Activated CD8-positive, alpha-beta memory T cell treated with anti-CD3 and anti-CD28 coated beads for 48 hours (primary cell): ENCODE data around the gene TTI1.

Source experiments
- DNase-seq, 3 experiments: peaks; one replicate each; pipeline ENCODE4 v3.0.0-alpha.2; 2020; ENCODE audit warnings: low read depth in 2 of 3, low spot score in 2 of 3

TTI1 gene

DNA sequence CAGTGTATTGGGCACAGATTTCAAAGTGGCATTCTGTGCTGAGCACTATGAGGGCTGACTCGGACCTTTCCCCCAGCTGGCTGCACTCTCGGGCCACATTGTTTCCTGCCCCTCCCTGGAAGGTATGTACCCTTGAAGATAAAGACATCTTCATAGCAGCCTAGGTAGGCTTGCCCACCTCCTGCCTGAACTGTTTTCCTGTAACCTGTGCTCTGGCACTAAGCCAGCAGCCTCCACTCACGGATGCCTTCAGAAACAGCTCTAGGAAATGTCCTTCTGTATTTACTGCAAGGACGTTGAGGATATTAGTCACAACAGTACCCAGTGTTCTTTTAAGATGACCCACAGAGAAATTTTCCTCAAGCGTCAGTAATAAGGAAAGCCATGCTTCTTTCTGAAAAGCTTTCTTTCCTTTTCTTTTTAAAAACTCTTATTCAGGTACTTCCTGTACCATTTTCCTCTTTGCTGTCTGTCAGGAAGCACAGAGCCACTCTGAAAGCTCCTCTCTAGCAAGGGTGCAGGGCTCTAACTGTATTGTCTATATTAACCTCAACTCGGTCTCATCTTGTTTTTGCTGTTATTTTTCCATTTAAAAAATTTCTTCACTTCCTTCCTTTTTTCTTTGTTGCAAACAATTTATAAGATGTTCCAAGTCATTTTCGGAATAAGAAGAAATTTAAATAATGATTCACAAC is 43.5 kb downstream of the TTI1 start:
- no peak for DNase-seq

DNA sequence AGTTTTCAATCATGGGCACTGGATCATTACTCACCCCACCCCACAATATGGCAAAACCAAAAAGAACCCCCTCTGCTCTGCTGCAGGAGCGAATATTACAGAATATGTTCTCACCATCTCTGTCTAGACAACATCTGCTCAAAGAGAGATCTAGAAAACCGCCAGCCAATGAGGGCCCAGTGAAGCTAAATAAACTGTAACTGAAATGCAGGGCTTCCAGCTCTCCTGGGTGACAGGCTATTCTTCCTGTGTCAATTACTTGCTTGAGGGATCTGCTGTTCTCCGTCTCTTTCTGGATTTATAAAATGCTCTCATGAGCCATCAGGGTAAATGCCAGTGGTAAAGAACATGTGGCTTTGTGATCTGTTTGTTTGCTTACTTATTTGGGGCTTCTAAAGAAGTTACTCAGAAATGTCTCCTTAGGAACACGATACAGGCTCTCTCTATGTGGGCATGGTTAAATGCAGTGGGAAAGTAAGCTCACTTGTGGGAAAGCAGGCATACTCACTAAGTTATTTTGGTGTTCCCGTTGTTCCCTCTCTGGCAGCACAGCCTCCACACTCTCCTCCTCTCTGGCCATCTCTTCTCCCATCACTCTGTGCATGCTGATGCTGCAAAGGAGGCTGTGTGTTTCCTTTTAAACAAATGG is 44.8 kb downstream of the TTI1 start:
- DNase-seq, result no peak

DNA sequence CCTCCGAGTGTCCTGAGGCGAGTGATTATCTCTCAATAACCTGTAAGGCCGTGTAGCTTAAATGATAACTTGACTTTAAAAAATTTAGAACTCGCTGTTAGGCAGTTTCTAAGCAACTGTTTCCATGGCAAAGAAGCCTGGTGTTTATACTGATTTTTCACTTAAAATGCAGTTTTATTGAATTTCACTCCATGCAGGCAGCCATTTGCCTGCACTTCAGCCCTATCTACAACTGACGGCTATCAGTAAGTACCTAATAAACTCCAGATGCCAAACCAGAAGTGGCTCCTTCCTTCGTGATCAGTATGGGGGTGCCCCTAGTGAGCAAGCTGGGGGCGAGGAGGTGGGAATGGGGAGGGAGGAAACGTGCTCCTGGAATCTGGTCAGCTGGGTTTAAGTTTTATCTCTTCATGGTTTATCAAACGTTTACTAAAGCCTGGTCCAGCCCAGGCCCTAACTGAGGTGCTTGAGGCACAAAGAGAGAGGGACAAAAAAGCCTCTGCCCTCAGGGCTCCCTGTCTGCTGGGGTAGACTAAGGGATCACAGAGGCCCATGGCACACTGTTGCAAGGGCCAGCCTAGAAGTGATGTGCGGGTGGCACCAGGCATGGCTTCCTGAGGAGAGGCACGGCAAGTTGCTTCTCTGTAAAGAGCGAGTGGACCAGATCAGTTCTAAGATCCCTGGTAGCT is 45.5 kb downstream of the TTI1 start:
- DNase-seq, result no peak

DNA sequence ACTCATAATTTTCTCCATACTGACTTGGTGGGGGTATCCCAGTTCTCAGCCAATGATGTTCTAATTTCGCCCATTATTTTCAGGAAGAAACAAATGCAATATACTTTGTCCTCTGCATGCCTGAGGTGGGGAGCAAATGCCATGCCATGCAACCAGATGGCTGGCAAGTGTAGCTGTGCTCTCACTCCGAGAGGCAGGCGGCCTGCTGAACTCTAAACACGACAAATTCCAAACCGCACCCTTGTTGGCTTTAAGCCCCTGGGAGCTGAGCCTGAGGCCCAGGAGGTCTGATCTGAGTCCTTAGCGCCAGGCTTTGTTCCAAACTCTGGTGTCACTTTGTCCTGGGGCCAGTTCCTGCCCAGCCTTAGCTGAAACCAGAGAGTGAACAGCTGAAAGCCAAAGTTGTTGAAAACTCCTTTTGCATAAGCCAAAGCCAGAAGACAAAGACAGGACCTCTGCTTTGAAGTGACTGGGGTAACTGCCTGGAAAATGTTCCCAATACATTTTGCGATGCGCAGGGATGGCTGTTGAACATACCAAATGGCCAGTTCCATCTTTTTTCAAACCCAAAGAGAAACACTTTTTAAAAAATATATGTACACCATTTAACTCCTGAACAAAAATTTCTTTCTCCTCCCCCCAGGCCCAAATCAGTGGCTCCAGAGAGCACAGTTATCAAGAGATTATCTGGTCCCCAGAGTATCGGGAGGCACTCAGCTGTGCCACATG is 46.2 kb downstream of the TTI1 start:
- no peak for DNase-seq

DNA sequence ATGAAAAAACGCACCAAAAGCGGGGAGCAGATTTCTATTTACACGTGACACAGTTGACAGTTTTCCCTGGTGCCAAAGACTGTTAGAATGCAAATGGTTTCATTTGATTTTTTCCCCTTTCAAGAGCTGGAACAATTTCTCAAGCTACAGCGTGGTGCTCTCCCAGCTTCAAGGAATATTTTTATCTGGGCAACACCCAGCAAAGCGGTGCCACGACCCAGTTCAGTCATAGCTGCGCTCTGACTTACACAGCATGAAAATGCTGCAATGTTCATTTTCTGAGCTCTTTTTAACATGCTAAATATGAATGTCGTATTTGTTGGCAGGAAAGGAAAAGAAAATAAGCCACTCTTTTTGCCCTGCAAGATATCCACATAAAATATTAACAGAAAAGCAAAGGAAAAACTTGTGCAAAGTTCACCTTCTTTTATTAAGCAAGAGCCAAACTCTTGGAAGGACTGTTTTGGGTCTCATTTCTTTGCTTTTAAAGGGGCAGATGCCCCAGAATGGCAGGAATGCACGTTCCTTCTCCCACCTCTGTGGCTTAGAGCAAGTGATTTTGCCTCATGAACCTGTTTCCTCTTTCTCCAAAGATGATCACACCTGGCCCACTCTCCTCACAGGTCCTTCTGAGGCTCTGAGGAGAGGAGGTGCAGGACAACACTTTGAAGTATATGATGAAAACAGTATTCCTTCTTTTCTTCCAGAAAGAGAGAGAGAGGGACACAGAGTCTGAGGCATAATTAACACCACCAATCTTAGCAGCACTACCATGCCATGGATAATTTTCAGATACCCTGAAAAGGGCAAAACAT is 47.0 kb downstream of the TTI1 start:
- no peak for DNase-seq

DNA sequence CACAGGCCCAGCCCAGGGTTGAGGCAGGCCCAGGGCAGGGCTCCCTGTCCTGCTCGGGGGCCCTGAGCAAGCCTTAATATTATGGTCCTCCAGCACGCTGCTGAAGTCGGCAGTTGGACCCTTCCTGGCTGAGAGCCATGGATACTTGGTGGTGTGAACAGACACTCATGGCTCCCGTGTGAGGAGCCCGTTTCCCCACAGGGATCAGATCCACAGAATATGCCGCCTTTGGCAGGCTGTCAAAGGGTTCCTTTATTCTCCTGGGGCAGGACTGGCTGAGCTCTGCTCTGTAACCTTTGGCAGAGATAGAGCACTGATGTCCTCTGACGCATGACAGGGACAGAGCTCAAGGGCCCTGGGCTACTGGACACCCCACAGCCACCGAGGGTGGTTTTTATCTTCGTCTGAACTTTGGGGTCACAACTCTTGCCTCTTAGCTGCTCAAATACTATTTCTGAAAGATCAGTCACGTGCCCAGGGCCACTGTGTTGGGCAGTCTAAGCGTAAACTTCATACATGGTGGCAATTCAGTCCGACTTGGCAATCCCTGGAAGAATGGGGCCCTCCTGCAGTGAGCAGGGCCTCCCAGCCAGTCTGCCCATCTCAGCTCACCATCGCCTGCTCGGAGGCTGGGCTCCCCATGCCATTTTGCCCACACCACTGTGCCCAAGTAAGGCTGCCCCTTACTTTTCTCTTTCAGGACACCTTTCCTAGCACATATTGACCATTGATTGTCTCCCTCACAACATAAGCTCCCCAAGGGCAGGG is 49.1 kb downstream of the TTI1 start:
- no peak for DNase-seq

DNA sequence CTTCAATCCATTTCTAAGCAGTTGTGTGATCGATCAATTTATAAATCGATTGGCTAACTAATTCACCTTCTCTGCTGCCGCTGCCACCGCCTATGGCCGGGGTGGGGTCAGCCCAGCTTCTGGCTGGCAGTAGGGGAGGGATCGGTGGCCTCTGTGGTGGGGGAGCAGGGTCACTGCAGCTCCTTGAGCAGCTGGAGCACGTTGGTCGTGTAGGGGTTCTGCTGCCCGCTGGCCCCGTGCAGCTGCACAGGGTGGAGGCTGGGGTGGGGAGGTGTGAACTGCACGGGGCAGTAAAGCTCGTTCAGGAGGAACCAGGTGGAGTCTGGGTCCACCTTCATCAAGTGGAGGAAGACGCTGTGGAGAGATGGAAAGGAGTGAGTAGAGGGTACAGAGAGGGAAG is 50.0 kb downstream of the TTI1 start:
- DNase-seq, result no peak

DNA sequence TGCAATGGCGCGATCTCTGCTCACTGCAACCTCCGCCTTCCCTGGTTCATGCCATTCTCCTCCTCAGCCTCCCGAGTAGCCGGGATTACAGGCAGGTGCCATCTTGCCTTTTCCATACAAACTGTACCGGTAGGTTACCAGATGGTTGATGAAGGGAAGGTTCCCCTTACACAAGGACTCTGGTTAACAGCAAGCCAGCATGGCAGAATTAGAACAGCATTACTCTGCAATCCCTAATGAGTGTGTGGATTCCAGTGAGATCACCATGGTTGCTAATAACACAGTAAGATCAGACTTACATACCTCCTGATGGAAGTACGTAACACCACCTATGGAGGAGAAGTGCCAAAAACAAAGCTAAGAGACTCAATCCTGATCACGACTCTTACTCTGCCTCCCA is 51.7 kb downstream of the TTI1 start:
- no peak for DNase-seq

DNA sequence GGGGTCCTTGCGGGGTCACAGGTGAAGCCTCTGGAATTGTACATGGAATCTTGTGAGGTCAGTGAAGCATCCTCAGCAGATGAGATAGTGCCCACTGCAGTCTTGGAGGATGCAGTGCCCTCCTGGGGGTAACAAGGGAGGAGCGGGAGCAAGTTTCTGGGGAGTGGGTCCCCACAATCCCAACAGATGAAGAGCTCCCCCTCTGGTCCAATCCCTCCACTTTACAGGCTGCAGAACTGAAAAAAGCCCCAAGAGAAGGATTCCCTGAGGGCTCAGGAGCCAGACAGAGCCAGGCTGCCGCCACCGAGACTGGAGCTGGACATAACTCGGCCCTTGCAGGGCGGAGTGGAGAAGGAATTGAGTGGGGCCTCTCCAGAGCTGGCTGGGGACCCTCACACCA is 52.4 kb downstream of the TTI1 start:
- no peak for DNase-seq

DNA sequence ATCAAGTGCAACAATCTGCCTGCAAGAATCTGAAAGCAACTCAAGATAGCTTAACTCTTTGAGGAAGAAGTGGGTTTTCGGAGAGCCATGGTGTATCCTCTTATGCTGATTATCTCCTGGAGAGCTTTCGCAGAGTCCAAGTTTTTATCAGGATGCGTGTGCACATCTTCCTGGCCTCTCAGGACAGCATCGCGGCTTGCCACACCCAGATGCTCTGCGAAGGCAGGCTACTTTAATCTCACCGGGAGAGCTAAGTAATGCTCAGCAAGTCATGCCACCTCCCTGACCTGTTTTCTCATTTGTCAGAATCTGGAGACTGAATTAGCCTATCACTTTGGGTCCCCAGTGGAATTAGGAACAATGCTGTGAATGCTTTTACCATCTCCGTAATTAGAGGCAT is 52.9 kb downstream of the TTI1 start:
- DNase-seq, result no peak

DNA sequence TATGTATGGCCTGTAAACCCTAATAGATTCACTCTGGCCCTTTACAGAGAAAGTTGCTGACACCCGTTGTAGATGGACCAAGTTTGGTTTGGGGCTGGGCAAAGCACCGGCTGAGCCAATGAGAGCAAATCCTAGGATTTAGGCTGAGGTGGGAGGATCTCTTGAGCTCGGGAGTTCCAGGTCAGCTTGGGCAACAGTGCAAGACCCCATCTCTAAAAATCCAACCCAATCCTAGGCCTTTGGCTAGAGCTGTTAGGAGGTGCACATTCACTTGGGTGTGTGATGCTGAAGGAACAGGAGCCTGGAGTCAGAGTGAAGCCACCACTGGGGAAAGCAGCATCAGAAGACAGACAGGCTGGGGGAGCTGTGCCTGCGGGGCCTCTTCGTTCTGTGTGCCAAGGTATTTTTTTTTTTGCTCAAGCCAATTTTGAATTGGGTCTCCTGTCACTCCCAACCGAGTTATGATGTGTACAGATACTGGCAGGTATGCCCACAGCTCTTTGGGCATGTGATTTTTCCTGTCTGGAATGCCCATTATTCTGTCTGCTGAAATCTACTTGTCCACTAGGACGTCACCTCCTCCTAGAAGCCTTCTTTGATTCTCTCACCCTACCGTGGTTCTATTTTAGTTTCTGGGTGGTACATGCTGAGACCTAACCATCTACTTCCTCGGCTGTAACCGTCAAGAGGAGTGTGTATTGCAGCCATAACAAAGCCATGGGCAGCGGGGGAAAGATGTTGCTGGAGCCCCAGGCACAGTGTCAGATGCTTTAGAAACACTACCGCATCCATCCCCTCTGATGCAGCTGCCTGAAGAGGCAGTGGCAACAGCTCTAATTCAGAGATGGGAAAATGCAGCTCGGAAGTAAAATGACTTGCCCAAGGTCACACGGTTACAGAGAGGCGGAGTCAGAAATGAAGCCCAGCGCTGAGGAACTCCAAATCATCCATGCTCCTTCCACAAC is 54.0 kb downstream of the TTI1 start:
- DNase-seq, result no peak

DNA sequence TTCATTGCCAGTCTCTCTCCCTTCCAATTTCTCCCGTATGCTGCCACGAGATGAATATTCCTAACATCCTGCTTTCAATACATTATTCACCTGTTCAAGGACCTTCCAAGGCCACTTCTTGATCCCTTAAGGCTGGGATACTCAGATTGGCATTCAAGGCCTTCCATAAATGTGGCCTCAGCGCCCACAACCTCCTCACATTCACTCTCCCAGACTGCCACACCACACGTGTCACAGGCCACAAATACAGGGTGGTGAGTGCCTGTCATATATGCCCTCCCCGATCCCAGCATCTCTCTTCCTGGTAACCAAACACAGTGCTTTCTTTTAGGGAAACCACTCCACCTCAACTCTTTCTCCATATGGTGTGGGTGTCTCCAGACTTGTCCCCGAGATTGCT is 55.5 kb downstream of the TTI1 start:
- DNase-seq, result no peak

DNA sequence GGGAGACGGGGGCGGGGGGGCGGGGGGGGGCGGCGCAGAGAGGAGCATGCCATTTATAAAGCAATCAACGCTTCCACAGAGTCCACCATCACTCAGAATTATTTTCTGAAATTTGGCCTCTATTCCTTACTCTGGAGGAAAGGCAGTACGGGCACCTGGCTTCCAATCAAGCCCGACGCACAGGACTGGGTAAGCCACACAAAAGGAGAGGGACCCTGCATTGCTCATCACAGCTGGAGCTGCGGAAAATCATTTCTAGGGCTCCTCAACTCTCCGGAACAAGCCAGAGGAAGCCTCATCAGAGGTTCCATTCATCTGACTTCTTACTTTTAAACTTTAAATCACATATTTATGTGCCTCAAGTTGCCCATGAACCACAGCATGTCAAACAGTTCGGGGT is 55.9 kb downstream of the TTI1 start:
- DNase-seq, result no peak

DNA sequence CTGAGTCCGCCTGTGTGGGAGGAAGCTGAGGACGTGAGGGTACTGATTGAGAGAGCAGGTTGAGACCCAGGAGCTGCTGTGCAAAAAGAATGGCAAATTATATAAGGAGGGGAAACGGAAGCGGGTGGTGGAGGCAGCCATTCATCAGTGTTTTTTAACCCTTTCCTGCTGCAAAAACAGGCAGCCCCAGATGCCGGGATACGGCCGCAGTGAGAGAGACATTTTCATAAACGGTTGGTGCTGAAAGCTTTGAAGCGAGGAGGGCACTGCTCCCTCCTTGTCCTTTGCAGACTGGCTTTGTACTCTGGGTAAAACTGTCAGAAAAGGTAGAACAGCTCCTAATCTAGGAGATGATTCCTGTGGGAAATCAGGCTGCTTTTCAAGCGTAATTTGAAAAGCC is 56.4 kb downstream of the TTI1 start:
- no peak for DNase-seq

DNA sequence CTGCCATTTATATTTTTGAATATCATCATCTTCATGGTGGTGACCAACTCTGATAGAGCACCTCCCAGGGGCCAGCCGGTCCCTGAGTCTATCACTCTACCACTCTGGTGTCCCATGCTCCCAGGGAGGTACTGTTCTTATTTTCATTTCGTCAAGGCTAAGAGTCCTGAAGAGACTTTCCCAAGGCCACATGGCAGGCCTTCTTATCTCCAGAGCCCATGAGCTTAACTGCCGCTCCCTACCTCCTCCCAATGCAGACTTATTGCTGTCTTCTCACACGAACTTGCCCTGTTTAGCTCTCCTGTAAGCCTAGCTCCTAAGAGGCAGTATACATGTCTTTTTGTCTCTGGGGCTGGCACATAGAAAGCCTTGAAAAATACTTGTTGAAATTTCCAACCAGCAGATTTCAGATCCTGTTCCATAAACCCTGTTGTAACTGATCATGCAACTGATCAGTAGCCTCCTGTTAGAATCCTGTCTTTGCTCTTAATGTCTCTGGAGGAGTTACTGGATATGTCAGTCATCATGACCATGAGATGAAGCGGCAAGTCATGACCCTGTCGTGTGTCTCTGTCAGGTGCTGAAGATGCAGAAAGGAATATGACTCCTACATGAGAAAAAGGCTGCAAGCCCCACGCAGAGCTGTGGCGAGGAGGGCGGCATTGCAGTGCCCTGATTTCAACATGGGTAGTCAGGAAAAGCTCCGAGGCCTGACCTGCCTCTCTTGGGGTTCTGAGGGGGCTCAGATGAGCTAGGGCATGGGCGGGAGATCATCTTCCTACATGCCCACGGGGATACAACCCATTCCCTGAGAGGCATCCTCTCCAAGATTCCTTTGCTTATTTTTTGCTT is 60.0 kb downstream of the TTI1 start:
- no peak for DNase-seq

DNA sequence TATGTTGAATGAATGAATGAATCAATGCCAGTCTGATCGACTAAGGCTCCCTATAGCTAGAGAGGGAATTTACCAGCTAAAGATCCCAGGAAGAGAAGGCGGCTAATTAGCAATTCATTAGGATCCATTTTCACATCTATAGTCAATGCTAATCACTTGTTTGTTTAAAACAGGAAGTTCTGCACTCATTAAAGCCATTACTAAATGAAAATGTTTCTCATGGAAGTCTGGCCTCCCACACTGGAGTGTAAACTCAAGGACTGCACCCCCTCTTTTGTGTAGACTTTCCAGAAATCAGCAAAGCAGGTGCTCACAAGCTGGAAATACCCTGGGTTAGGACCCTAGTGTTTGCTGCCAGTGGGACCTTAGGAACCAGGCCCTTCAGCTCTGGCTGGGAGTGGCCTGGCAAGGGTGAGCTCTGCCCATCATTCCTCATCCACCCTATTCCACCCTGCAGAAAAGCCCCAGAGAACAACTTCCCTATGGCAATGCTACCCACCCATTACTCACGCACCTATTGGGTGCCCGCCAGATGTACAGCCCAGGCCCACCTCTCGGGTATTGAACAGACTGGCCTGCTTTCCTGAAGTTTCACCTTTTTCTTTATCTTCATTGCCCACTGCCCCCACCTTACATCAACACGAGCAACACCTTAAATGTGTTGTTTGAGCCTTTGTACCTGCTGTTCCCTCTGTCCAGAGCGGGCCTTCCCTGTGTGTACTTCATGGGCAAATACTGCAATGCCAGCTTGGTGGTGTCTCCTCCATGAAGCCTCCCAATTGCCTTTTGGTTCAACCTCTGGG is 60.8 kb downstream of the TTI1 start:
- no peak for DNase-seq

DNA sequence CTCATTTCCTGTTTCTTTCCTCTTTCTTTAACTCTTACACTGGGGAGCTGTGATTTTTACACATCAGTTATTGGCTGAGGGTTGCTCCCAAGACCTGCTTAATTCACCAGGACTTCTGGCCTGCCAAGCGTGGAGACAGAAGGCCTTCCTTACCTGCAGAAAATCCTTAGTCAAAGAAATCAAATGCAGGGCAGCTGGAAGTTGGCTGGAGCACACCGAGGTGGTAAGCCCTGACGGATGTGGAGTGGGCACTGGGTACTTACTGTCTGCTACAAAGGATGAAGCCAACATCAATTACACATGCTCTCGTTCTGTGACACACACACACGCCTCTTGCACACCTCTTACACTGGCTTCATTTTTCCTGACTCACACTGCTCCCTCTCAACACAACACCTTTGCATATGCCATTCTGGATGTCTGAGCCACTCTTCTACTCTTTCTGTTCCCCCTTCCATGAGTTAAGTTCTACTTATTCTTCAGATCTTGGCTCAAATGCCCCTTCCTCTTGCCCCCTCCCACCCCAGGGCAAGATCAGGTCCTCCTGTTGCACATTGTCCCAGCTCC is 61.6 kb downstream of the TTI1 start:
- DNase-seq, result no peak
